OCI-LY7 (cell line): ENCODE results near the gene NAMPT. TPM values are rescaled to one million over a fixed set of nuclear protein-coding genes. Genes with fewer than 3 reads are reported as not detected.

ENCODE experiments used
- BruUV-seq: library from RNA; stranded (reverse); fragments of 400-500 nt; replicated peaks from 2 replicates; lab custom pipeline; 2021; lab: Mats Ljungman, UMichigan
- CTCF ChIA-PET: fragments of 300-600 bp; sonication (Branson Sonifier 250); formaldehyde crosslinking; loops from one replicate; lab custom pipeline; 2022; ENCODE audit warnings: antibody characterized with exemption; ENCODE audit not compliant: unreplicated experiment; lab: Charles Lee
- POLR2A ChIA-PET: fragments of 300-600 bp; sonication (Branson Sonifier 250); formaldehyde crosslinking; loops from one replicate; lab custom pipeline; 2022; ENCODE audit warnings: antibody characterized with exemption; lab: Charles Lee
- DNase-seq: peaks from one replicate; pipeline ENCODE4 v3.0.0-alpha.2; 2015; ENCODE audit warnings: low spot score
- H2AFZ ChIP-seq: fragments of 200-600 bp; sonication (generic), shearing (Covaris generic); 2 replicates; pipeline ENCODE4 v1.6.1; 2014; ENCODE audit warnings: mild to moderate bottlenecking, antibody characterized with exemption, low read length, moderate library complexity
- H3K27ac ChIP-seq: fragments of 200-600 bp; sonication (generic); 2 replicates; pipeline ENCODE4 v1.5.1; 2014; ENCODE audit warnings: mixed run types, low read depth, mild to moderate bottlenecking, moderate library complexity, low read length, inconsistent platforms; ENCODE audit not compliant: poor library complexity, severe bottlenecking
- H3K36me3 ChIP-seq: fragments of 200-600 bp; sonication (generic); 2 replicates; pipeline ENCODE4 v1.6.1; 2014; ENCODE audit warnings: mild to moderate bottlenecking, antibody characterized with exemption, low read length, moderate library complexity, mixed read lengths; ENCODE audit not compliant: insufficient read depth
- H3K4me1 ChIP-seq: fragments of 200-600 bp; sonication (generic); 2 replicates; pipeline ENCODE4 v1.5.1; 2014; ENCODE audit warnings: mild to moderate bottlenecking, low read length; ENCODE audit not compliant: insufficient read depth, poor library complexity, severe bottlenecking
- H3K4me2 ChIP-seq: fragments of 200-600 bp; sonication (generic); 2 replicates; pipeline ENCODE4 v1.6.1; 2014; ENCODE audit warnings: mild to moderate bottlenecking, low read length
- H3K4me3 ChIP-seq: fragments of 200-600 bp; sonication (generic); 2 replicates; pipeline ENCODE4 v1.5.1; 2014; ENCODE audit warnings: mild to moderate bottlenecking, low read depth, low read length; ENCODE audit not compliant: poor library complexity, severe bottlenecking
- H3K79me2 ChIP-seq: fragments of 200-600 bp; sonication (generic); 2 replicates; pipeline ENCODE4 v1.6.1; 2016; ENCODE audit warnings: low read depth, mild to moderate bottlenecking, low read length, moderate library complexity, mixed read lengths; ENCODE audit not compliant: insufficient read depth
- H3K9me2 ChIP-seq: fragments of 200-600 bp; sonication (generic); 2 replicates; pipeline ENCODE4 v1.6.1; 2016; ENCODE audit warnings: mild to moderate bottlenecking, low read length, mixed read lengths; ENCODE audit not compliant: insufficient read depth
- H3K9me3 ChIP-seq: fragments of 200-600 bp; sonication (generic); 2 replicates; pipeline ENCODE4 v1.6.1; 2014; ENCODE audit warnings: mild to moderate bottlenecking, mixed run types, low read length, mixed read lengths
- H4K20me1 ChIP-seq: fragments of 200-600 bp; sonication (generic); 2 replicates; pipeline ENCODE4 v1.6.1; 2014; ENCODE audit warnings: mild to moderate bottlenecking, antibody characterized with exemption, low read length, moderate library complexity, mixed read lengths; ENCODE audit not compliant: insufficient read depth
- CTCF ChIP-seq: fragments of 200-600 bp; sonication (generic); conservative IDR thresholded peaks from 2 replicates; pipeline ENCODE4 v1.5.1; 2014; ENCODE audit warnings: mild to moderate bottlenecking, antibody characterized with exemption, low read length, moderate library complexity, mixed read lengths
- EZH2phosphoT487 ChIP-seq: fragments of 200-600 bp; sonication (generic); IDR thresholded peaks from 2 replicates; pipeline ENCODE4 v1.6.1; 2018; ENCODE audit warnings: low read depth, borderline replicate concordance, mild to moderate bottlenecking, mixed run types, antibody characterized with exemption, low read length, moderate library complexity, mixed read lengths
- intact Hi-C: fragments of 100-400 bp; cut with micrococcal nuclease; formaldehyde crosslinking; loops from one replicate; pipeline ENCODE4 v1.10.0; 2022; ENCODE audit not compliant: unreplicated experiment
- total RNA-seq, 2 experiments: library from RNA; depleted of rRNA in 1 of 2; stranded (reverse); fragments of >200 nt in 1 of 2; shearing (Covaris generic) in 1 of 2; gene quantifications; 2 replicates each; pipeline ENCODE4 v1.2.3, GENCODE V29; 2014 to 2022

NAMPT gene
- total RNA-seq, 2 experiments from 2014 or later, result 20.7 to 82.2 TPM

GRCh38 chr7:106216923-106217542, 67.8 kb downstream of the NAMPT start:
- BruUV-seq, result no TSS peak
- H2AFZ ChIP-seq, result no peak overlapping the region
- no peak overlapping the region for H3K4me3 ChIP-seq
- intact Hi-C loops, result no loop called here
- no peak overlapping the region for H3K4me2 ChIP-seq
- no peaks in the 10 kb centered on the region for H4K20me1 ChIP-seq
- H3K9me2 ChIP-seq, result no peaks in the 10 kb centered on the region
- H3K27ac ChIP-seq, result no peak overlapping the region
- no peak for TF ChIP-seq CTCF
- TF ChIP-seq EZH2phosphoT487, result no peak
- no peaks in the 10 kb centered on the region for H3K79me2 ChIP-seq
- H3K4me1 ChIP-seq, result no peaks in the 10 kb centered on the region
- no peaks in the 10 kb centered on the region for H3K9me3 ChIP-seq
- ChIA-PET POLR2A (interaction anchor here (0.6 to 1.6 kb wide), 5 partner anchors 9 to 871 kb away, joined by 3 to 5 read pairs (median 3); no protein-coding TSS in a partner anchor), CTCF (no interaction called here)
- no peaks in the 10 kb centered on the region for H3K36me3 ChIP-seq
- no peak for DNase-seq

GRCh38 chr7:106216517-106216922, 68.3 kb downstream of the NAMPT start:
- CTCF ChIA-PET, result no interaction called here
- BruUV-seq, result no TSS peak

More at GRCh38 chr7:106216517-106216922, 68.3 kb downstream of the NAMPT start:
- Histone ChIP-seq H3K4me1 (no peaks in the 10 kb centered on the region), H3K27ac (no peak overlapping the region), H2AFZ (no peak overlapping the region), H3K9me3 (no peaks in the 10 kb centered on the region), H3K79me2 (no peaks in the 10 kb centered on the region), H3K4me2 (no peak overlapping the region), H3K4me3 (no peak overlapping the region), H3K36me3 (no peaks in the 10 kb centered on the region), H4K20me1 (no peaks in the 10 kb centered on the region), H3K9me2 (no peaks in the 10 kb centered on the region)
- TF ChIP-seq EZH2phosphoT487, result no peak
- TF ChIP-seq CTCF, result no peak
- intact Hi-C loops, result no loop called here
- POLR2A ChIA-PET, result interaction anchor here (0.6 to 1.3 kb wide), 4 partner anchors 8 to 871 kb away, joined by 3 to 5 read pairs (median 3); no protein-coding TSS in a partner anchor
- DNase-seq, result no peak
